ENCODE results near the gene ATP6V0A4.
"Not testable (repeated sequence)": the region's sequence is repeated elsewhere in the genome, so short reads cannot be mapped to it uniquely, and the experiment has no call there.

Gene ATP6V0A4

DNA sequence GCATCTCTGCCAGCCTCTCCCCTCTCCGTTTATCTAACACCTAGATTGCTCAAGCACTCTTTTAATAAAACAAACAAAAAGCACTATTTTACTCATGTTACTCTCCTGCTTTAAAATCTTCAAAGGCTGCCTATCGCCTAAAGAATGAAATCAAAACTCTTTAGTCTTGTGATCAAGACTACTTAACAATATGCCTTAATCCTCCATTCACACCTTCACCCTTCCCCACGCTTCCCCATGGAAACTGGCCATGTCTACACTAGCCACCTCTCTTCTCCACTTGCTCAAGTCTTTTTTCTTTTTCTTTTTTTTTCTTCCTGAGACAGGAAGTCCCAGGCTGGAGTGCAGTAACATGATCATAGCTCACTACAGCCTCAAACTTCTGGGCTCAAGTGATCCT, 48.0 kb downstream of the ATP6V0A4 start:
- no peak for DNase-seq

DNA sequence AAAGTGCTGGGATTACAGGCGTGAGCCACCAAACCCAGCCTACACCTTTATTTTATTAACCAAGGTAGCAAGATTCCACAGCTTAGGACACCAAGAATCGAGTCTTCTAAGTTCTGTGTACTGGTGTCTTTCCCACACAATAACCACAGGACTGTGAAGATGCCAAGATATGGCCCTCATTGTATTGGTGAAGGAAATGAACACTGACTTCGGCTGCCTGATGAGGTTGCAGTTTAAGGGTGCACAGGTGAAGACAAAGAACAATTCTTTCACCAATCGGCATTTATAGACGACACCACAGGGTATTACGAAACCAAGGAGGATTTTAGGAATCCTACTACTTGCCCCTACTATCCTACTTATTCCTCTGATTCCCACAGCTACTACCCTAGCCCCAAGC, 49.3 kb downstream of the ATP6V0A4 start:
- no peak for DNase-seq

DNA sequence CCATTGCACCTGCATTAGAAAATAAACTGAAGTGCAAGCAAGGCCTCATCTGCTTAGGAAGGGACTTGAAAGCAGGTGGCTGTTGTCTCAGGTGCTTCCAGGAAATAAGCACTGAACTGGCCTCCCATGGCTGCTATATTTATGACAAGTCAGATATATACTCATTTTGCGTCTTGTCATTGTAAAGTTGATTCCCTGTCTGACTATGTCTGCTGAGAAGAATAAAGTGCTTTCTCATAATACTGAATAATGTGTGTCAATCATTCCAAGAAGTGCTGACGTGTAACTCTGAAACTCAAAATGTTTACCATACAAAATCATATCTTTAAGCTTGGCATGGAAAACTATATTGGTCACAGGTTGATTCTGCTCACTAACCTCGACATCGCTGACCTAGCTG, 51.9 kb downstream of the ATP6V0A4 start:
- peak in 1 of 3 experiments; percentile 16 for DNase-seq

DNA sequence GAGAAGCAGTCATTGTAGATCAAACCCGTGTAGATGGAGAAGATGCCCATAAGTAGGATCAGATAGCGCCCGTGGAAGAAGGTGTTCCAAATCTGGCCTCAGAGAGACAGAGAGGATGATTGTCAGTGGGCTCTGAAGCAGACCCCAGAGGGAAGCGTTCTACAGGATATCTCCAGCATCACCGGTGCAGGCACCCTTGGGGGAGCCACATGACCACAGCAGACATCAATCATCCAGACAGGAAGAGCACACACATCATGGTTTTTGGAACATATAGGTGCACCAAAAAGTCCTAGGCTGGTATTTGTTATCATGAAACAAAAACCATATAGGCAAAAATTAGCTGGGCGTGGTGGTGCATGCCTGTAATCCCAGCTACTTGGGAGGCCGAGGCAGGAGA, 52.8 kb downstream of the ATP6V0A4 start:
- DNase-seq = no peak

DNA sequence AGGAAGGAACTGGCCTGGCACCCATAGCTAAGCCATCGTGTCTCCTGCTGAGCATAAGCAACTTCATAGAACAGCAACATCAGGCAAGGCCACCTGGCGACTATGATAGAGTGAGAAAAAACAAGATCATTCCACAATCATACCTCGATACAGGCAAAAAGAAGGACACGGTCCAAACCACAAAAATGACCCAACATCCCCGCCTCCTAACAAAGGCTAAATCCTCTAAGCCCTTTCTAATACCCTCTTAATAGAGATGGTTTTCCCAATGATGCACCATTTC, 56.6 kb downstream of the ATP6V0A4 start:
- DNase-seq = no peak

DNA sequence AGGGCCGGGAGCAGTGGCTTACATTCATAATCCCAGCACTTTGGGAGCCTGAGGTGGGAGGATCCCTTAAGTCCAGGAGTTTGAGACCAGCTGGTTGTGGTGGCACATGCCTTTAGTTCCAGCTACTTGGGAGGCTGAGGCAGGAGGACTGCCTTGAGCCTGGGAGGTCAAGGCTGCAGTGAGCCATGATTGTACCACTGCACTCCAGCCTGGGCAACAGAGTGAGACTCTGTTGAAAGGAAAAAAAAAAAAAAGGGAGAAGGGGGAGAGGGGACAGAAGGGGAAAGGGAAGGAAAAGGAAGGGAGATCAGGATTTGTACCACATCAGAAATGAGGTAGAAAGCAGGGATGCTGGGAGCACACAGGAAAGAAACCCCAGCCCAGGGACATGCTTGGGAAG, 58.1 kb downstream of the ATP6V0A4 start:
- no peak for DNase-seq

DNA sequence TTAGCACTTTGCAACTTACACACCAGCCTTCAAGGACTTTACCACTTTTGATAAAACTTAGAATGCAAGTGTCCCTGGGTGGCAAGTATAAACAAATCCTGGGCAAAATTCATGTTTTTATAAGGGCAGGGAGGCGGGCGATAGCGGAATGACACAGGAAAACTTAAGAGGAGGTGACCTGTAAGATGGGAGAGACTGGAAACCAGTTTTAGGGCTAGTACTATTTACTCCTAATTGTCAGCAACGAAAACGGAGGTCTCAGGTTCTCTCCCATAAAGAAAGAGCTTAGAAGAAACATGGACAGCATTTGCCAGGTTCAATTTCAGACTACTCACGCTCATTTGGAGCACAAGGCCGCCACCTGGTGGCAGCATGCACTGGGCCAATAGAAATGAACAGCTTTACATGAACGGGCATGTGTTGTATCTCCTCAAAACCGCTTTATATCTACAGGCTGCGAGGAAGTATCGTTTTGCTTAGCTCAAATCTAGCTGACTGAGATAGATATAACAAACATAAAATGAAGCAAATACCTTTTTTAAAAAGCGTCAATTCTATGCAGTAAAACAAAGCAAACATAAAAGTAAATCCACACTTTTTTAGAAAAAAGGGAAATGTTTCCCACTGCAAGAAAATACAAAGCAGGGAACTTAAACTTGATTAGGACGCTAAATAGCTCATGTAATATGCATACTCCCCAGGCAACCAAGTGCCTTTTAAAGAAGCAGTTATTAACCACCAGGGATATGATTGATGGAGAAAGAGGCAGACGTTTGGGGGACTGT, 59.3 kb downstream of the ATP6V0A4 start:
- DNase-seq = peak; percentile 78 to 95 (median 93)

DNA sequence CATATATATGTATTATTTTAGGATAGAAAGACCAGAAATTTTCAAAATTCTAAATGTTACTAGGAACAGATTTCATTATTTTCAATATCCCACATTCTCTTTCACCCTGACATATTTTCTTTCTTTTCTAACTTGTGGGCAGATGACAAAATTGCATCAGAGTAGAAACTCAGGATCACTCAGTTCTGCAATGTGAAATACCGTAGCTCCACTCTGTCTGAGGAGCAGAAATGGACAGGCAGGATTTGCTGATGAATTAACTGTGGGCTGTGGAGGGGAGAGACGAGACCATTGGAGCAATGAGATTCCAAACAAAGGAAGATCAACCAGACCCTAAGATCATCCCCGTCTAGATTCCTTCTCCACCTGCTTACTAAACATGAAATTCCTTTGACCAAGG, 59.9 kb downstream of the ATP6V0A4 start:
- DNase-seq = no peak

DNA sequence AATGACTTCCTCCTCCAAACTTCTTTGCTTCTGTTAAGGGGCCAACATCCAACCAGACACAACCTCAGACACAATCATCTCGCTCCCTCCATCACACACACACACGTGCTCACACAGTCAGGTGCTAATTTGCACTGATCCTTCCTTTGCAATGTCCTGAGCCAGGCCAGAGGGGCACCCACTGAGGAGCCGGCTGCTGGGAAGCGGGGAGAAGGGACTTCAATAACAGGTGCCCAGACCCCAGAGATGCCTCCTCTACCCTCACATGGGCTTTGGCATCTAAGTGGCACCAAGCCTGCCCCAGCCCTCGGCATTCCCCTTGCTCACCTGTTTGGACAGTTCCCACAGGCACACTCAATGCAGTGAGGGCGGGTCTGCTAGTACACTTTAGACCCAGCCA, 62.6 kb downstream of the ATP6V0A4 start:
- no peak for DNase-seq

DNA sequence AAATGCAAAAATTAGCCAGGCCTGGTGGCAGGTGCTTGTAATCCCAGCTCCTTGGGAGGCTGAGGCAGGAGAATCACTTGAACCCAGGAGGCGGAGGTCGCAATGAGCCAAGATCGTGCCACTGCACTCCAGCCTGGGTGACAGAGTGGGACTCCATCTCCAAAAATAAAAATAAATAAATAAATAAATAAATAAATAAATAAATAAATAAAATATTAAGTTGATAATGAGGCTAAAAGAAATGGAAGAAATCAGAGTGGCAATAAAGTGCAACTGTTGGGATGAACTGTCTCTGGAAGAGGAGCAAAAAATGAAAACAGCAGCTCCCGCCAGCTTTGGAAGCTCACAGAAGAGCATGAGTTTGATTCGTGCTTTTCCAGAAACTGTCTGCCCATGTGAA, 66.3 kb downstream of the ATP6V0A4 start:
- not testable (repeated sequence) for DNase-seq

DNA sequence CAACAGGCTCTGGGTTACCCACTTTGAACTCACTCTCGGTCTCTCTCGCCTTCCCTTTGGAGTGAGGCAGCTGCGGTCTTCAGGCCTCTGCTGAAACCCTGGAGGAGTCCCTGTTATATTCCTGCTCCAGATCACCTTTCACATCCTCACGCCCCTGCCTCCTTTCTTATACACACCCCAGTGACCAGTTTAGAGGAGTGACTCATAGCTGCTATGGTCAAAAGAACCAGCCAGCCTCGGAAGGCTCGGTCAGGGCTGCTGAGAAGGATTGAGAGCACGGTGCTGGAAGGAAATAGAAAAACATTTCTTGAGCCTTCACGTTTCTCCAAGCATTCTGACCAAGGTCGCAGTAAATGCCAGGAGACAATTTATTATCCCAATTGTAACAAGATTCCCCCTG, 68.6 kb downstream of the ATP6V0A4 start:
- no peak for DNase-seq

DNA sequence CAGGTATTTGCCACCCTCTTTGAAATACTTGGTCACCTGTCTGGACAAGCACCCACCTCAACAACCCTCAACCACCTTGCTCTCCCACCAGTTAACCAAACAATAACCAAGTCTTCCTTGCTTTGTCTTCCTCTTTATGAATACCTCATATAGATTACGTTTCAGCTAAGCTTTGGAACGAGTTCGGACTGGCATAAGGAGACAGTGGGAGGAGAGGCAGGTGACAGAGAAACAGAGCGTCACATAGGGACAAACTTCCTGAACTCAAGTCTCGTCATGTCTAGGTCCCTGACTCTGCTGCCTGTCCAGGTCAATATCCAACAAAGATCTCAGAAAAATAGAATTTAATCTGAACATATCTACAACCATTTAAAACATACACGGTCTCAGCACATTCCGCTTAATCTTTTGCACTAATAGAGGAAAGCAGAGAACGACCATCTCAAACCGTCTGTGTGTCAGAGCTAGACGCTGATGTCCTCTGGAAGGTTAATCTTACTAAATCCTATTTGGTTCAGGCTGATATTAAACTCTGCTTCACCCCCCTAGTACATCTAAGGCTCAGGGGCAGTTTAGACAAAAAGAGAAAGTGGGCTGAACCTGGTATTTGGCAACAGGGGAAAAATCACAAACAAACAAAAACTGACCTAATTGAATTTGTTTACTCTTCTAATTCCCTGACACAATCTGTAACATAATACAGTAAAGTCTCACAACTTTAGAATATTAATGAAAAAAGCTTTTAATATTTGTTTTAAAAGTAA, 70.5 kb downstream of the ATP6V0A4 start:
- no peak for DNase-seq

DNA sequence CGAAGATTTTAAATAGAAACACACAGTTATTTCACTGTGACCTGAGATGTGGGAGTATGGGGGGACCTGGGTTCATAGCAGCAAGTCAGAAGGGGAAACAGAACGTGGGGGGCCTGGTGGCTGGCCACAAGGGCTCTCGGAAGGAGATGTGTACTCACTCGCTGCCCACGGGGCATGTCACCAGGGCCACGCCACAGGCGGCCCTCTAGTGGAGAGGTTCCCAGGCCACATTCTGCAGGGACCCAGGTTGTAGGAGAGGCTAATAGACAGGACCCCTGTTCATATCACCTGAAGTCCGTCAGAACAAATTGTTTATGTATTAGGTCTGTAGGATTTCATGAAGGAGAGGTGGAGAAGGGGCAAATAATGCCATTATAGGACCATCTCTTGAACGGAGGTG, 71.7 kb downstream of the ATP6V0A4 start:
- no peak for DNase-seq

DNA sequence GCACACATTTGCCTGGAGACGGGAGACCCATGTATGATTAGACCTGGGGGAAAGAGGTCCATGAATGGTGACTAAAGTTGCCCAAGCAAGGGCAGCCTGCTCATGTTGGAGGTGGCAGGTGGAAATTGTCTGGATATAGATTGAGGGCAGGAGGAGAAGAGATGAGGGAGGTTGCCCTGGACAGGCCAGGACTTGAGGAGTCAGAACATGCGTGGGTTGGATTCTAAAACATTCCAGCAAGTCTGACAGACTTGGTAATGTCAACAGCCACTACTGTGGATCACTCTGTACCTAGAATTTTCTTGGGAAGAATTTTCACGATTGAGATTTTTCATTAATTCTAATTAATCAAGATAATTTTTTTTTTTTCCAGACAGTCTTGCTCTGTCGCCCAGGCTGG, 77.7 kb downstream of the ATP6V0A4 start:
- no peak for DNase-seq

DNA sequence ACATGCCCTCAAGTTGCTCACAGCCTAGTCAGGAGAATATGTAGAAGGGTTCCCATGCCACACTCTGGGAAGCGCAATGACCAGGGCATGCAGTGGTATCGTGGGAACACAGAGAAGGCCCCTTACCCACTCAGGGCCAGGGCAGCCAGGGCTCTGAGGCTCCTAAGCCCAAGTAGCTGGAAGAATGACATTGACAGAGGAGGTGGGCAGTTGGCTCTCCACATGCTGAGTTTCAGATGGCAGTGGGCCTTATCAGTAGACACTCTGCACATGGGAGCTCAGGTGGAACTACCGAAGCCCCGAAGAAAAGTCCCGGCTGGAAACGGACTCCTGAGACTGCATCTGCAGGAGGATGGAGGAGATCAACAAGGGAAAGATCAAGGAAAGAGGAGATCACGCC, 81.1 kb downstream of the ATP6V0A4 start:
- DNase-seq = no peak

DNA sequence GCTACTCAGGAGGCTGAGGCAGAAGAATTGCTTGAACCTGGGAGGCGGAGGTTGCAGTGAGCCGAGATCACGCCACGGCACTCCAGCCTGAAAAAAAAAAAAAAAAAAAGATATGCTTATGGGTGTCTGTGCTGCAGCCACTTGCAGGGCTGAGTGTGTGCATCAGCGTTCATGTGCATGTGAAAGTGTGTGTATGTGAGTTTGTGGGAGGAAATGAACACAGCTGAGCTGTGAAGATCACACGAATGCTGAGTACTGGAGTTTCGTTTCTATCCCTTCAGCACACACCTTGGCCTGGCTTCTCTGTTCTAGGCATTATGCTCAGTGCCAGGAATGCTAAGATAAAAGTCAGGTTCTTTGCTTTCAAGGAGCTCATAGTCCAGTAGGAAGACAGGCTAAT, 84.8 kb downstream of the ATP6V0A4 start:
- DNase-seq = no peak

DNA sequence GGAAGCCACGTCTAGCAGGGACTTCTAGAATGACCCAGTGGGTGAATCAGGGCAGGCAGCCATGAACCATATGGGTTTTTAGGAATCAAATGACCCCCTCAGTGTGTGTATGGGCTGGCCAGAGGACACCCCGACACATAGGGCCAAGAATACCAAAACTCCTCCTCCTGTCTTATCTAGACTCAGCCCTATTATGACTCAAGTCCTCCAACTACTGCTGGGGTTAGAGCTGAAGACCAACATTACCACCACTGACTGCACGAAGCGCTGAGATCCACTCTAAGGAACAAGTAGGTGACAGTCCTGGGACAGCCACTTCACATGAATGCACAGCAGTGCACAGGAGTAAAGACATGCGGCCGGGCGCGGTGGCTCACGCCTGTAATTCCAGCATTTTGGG, 85.3 kb downstream of the ATP6V0A4 start:
- no peak for DNase-seq

DNA sequence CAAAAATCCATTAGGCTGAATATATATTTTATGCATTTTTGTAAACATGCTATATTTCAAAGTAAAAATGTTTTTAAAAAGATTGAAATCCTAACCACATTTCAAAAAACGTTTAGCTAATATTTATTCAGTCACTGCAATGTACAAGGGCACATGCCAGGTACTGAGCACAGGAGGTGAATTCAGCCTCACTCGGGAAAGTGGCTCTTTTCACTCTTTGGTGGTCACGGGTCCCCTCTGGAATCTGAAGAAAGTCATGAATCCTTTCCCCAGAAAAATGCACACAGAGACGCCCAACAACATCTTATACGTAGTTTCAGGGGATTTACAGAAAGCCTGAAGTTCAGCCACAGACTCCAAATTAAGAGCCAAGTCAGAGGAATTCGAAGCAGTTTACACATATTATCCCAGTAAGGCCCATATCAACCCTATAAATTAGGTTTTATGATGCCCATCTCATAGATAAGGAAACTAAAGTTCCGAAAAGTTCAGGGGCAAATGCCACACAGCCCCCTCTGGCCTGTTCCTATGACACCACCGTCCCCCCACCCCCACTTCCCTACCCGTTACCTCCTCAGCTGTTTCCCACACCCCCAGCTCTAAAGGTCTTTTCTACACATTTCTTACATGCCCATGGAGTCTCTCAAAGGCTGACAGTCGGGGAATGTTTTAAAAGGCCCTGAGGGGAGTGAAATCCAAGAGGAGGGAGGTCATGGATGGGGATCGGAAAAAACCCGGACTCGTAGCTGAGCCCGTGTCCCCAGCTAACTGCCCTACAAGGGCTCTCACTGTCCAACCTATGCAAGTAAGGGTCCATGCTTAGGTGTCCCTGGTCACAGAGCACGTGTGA, 87.2 kb downstream of the ATP6V0A4 start:
- DNase-seq = no peak

DNA sequence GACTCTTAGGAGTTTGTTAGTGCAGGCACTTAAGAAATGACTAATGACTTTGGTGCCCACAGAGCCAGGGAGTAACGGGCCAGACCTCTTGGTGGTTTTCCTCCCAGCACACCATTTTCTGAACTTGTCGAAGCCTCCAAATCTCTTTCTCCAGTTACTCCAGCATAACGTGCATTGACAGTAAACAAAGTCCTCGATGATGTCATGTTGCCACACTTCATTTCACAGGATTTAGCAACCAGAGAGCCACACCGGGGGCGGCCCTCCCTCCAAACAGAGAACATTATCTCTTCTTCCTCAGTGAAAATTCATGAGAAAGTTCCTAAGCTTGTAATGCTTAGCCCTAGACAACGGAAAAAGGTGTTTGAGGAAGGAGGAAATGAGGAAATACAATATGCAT, 92.8 kb downstream of the ATP6V0A4 start:
- no peak for DNase-seq

DNA sequence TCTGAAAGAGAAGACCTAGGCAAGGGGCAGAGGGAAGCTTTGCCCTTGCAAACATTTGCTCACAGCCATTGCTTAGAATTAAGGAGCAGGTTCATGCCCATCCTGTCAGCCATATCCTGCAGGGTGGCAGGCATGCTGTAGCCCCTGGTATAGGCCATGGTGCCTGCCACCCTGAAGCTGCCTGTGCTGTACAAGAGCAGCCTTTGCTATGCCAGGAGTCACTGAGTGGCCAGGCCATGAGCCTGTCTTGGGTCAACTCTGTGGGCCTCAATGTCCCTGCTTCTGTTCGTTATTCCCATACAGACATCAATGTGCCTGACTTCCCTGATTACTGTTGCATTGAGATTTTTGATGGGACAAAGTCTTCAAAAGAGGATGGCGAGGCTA, 96.5 kb downstream of the ATP6V0A4 start:
- DNase-seq = no peak

DNA sequence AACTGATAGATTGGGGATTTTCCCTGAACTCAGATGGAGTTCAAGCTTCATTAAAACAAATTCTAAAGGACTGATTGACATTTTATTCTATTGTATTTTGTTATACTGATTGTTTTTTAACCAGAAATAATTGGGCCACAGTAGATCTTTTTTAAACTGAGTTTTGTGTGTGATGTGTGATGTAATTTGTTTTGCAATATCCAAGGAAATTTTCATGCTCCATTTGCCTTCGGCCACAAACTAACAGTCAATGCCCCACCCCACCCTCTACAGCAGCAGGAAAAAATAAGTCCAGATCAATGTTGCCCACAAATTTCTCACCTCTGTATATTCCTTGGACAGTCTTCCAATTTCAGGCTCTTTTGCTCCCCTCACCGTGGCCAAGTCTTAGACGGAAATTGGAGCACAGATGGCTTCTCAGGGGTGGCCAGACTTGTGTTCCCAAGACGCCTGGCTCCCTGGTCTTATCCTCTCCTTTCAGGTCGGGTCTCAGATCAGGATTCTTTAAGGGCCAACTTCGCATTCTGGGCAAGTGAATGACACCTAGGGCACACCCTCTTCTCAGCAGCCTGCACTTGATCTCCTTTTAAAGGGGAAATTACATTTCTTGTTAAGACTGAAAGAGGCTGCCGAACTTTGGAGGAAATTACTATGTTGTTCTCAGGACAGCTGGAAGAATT, 97.0 kb downstream of the ATP6V0A4 start, which contains the start of gene SVOPL:
Gene SVOPL (minus strand): TSS at position 506 of the 680 bp plus-strand sequence. CDS start 22,317 bp downstream, outside the sequence.
- no peak for DNase-seq

DNA sequence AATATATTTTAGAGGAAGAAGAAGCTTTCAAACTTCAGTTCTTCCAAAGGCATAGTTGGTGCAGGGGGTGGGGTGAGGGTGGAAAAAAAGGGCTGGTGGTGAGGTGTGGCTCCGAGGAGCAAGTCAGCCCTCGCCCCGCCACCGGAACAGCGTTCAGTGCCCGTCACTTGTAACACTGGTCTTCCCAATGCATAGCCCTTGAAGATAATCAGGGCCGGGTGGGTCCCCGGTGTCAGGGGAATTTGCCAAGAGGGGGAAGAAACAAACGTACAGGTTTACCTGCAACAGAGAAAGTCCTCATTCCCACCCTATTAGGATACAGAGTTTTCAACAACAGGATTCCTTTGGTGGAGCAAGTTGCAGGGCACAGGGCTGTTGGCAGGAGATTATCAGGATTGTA, 98.3 kb downstream of the ATP6V0A4 start:
- DNase-seq = no peak

DNA sequence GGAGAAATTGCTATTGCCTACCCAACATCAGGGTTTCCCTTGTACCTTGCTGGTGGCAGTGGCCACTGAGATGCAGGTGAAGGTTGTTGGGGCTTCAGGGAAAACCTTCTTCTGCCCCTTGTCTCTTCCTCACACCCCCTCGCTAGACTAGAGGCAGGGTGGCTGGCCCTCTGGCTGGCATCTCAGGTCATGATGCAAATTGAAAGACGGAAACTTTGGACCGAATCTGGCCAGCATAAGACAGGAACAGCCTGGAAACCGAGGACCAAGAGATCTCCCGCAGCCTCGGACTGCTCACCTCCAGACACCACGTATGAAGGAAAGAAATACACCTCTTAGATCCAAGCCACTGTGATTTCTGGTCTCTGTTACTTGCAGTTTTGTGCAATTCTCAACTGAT, 99.7 kb downstream of the ATP6V0A4 start:
- no peak for DNase-seq

Measured in NCI-H1417 (cell line).